ENCODE data around the gene NMRK2. TPM values are rescaled to one million over a fixed set of nuclear protein-coding genes. Genes with fewer than 3 reads are reported as not detected.

Gene NMRK2
- total RNA-seq, 1 donor from 2014 or later, result 0.65 TPM

DNA sequence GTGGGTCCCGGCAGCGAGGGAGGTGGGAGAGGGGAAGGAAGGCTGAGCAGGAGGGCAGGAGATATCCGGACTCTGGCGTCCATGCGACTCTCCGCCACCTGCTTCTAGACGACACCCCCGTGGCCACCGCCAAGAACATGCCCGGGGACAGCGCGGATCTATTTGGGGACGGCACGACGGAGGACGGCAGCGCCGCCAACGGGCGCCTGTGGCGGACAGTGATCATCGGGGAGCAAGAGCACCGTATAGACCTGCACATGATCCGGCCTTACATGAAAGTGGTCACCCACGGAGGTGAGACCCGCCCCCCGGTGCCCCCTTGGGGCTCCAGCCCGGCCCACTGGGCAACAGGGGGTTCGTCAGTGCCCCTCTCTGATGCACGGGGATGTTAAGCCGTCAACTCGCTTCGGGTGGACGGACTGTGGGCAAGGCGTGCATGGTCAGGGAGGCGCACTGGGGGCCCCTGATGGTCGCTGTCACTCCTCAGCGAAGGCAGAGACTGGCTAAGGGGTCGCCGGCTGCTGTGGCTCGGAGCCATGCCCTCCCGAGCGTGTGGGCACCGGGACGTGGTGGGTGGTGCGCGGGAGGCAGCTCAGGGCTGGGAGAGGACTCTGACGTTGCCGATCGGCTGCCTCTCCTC lies 25.1 kb upstream of the NMRK2 start:
- Mint-ChIP-seq H3K4me1 (ENCODE audit: unreplicated experiment) (no peaks in the 10 kb centered on the region), H3K4me3 (no peak overlapping the region), H3K36me3 (no peaks in the 10 kb centered on the region), H3K27me3 (no peaks in the 10 kb centered on the region), H3K27ac (no peak overlapping the region), H3K9me3 (no peaks in the 10 kb centered on the region)
- DNase-seq (ENCODE audit: extremely low spot score, unreplicated experiment), result no peak
- TF ChIP-seq, protein P1, sequence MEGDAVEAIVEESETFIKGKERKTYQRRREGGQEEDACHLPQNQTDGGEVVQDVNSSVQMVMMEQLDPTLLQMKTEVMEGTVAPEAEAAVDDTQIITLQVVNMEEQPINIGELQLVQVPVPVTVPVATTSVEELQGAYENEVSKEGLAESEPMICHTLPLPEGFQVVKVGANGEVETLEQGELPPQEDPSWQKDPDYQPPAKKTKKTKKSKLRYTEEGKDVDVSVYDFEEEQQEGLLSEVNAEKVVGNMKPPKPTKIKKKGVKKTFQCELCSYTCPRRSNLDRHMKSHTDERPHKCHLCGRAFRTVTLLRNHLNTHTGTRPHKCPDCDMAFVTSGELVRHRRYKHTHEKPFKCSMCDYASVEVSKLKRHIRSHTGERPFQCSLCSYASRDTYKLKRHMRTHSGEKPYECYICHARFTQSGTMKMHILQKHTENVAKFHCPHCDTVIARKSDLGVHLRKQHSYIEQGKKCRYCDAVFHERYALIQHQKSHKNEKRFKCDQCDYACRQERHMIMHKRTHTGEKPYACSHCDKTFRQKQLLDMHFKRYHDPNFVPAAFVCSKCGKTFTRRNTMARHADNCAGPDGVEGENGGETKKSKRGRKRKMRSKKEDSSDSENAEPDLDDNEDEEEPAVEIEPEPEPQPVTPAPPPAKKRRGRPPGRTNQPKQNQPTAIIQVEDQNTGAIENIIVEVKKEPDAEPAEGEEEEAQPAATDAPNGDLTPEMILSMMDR (conservative IDR thresholded peaks at IDR 0.05), result no peak

- Mint-ChIP-seq H3K4me1 (ENCODE audit: unreplicated experiment) (no peaks in the 10 kb centered on the region), H3K27me3 (no peaks in the 10 kb centered on the region), H3K9me3 (no peaks in the 10 kb centered on the region), H3K4me3 (no peak overlapping the region), H3K27ac (no peak overlapping the region), H3K36me3 (no peaks in the 10 kb centered on the region)
- no peak for DNase-seq (ENCODE audit: extremely low spot score, unreplicated experiment)
- TF ChIP-seq, protein P1 (conservative IDR thresholded peaks at IDR 0.05), result no peak
These were observed 24.4 kb upstream of the NMRK2 start for GRCh38 chr19:3908266-3909054.

GRCh38 chr19:3910105-3910504 lies 22.8 kb upstream of the NMRK2 start:
- H3K27ac Mint-ChIP-seq, result no peak overlapping the region
- H3K36me3 Mint-ChIP-seq, result no peaks in the 10 kb centered on the region
- TF ChIP-seq, protein P1 (conservative IDR thresholded peaks at IDR 0.05), result no peak
- H3K4me3 Mint-ChIP-seq, result no peak overlapping the region
- H3K4me1 Mint-ChIP-seq (ENCODE audit: unreplicated experiment), result no peaks in the 10 kb centered on the region
- no peaks in the 10 kb centered on the region for H3K27me3 Mint-ChIP-seq
- H3K9me3 Mint-ChIP-seq, result no peaks in the 10 kb centered on the region
- no peak for DNase-seq (ENCODE audit: extremely low spot score, unreplicated experiment)

DNA sequence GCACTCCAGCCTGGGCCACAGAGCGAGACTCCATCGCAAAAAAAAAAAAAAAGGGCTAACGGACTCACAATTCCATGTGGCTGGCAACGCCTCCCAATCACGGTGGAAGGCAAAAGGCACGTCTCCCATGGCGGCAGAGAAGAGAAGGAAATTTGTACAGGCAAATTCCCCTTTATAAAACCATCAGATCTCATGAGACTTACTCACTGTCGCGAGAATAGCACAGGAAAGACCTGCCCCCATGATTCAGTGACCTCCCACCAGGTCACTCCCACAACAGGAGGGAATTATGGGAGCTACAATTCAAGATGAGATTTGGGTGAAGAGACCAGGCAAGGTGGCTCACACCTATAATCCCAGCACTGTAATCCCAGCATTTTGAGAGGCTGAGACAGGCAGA lies 18.7 kb upstream of the NMRK2 start:
- no peaks in the 10 kb centered on the region for H3K36me3 Mint-ChIP-seq
- H3K27ac Mint-ChIP-seq, result no peak overlapping the region
- no peak overlapping the region for H3K4me3 Mint-ChIP-seq
- H3K27me3 Mint-ChIP-seq, result no peaks in the 10 kb centered on the region
- no peak for DNase-seq (ENCODE audit: extremely low spot score, unreplicated experiment)
- no peaks in the 10 kb centered on the region for H3K9me3 Mint-ChIP-seq
- TF ChIP-seq, protein P1 (conservative IDR thresholded peaks at IDR 0.05), result no peak
- H3K4me1 Mint-ChIP-seq (ENCODE audit: unreplicated experiment), result no peaks in the 10 kb centered on the region

DNA sequence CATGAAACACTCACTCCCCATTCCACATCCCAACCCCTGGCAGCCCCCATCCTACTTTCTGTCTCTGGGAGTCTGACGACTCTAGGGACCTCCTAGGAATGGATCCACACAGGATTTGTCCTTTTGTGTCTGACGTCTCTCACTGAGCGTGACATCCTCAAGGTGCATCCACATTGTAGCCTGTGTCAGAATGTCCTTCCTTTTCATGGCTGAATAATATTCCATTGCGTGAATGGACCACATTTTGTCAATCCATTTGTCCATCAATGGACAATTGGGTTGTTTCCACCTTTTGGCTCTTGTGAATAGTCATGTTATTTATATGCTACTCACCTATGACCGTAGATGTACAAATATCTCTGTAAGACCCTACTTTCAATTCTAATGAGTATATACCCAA lies 16.8 kb upstream of the NMRK2 start:
- no peaks in the 10 kb centered on the region for H3K36me3 Mint-ChIP-seq
- no peaks in the 10 kb centered on the region for H3K27me3 Mint-ChIP-seq

More for the DNA sequence above, 16.8 kb upstream of the NMRK2 start:
- DNase-seq (ENCODE audit: extremely low spot score, unreplicated experiment), result no peak
- TF ChIP-seq, protein P1 (conservative IDR thresholded peaks at IDR 0.05), result no peak
- no peak overlapping the region for H3K27ac Mint-ChIP-seq
- H3K4me1 Mint-ChIP-seq (ENCODE audit: unreplicated experiment), result no peaks in the 10 kb centered on the region
- H3K4me3 Mint-ChIP-seq, result no peak overlapping the region
- H3K9me3 Mint-ChIP-seq, result no peaks in the 10 kb centered on the region

Data from type B pancreatic cell (in vitro differentiated cells).